ENCODE results near the gene STIM1. TPM values are rescaled to one million over a fixed set of nuclear protein-coding genes. Genes with fewer than 3 reads are reported as not detected.

The STIM1 gene
- total and polyA plus RNA-seq, 10 of the 15 experiments (the other 5 are each of a cell fraction or from before 2014, with no cell fraction given): 8.6 to 57.7 (median 29.3) TPM

GRCh38 chr11:3920148-3920852 is 64.8 kb downstream of the STIM1 start (continued):
- TF ChIP-seq PBX3 (IDR thresholded peaks at IDR 0.05; ENCODE audit: insufficient replicate concordance, low read depth, low read length) (no peak), EP300 (IDR thresholded peaks at IDR 0.05; ENCODE audit: borderline replicate concordance in 1 of 2, control insufficient read depth in 1 of 2, low read depth in 2 of 2, low read length in 2 of 2) (peak in 1 of 2 experiments; percentile 50; a peak in 2 of 4 replicates), FOXM1 (IDR thresholded peaks at IDR 0.05; ENCODE audit: low read depth, low read length) (0 out of 2 replicates have a peak, but pooled peaks have one; percentile 47), CBX5 (IDR thresholded peaks at IDR 0.05; ENCODE audit: low read depth) (no peak), JUND (IDR thresholded peaks at IDR 0.05; ENCODE audit: low read depth, low read length) (no peak), CHD2 (IDR thresholded peaks at IDR 0.05; ENCODE audit: borderline replicate concordance, low read depth, low read length) (no peak), ZNF592 (IDR thresholded peaks at IDR 0.05) (no peak), KDM1A (IDR thresholded peaks at IDR 0.05; ENCODE audit: borderline replicate concordance) (no peak), ATF2 (IDR thresholded peaks at IDR 0.05; ENCODE audit: low read length) (peak; percentile 24; the same call in 1 of the 2 replicates), E2F8 (IDR thresholded peaks at IDR 0.05; ENCODE audit: low read depth, partially characterized antibody) (no peak), DPF2 (IDR thresholded peaks at IDR 0.05) (0 out of 2 replicates have a peak, but pooled peaks have one; percentile 21), ATF3 (IDR thresholded peaks at IDR 0.05; ENCODE audit: borderline replicate concordance, extremely low read depth, low read depth, low read length) (no peak), CHD4 (IDR thresholded peaks at IDR 0.05) (no peak), NFIC (IDR thresholded peaks at IDR 0.05; ENCODE audit: low read depth, low read length) (0 out of 2 replicates have a peak, but pooled peaks have one; percentile 24), RBBP5 (conservative IDR thresholded peaks at IDR 0.05) (no peak), WRNIP1 (IDR thresholded peaks at IDR 0.05; ENCODE audit: borderline replicate concordance, low read depth, low read length) (no peak), MTA2 (IDR thresholded peaks at IDR 0.05; ENCODE audit: low read depth) (peak; percentile 72)

Data from GM12878 (cell line).